Gastrocnemius medialis (tissue), 4 donors: ENCODE results near the gene LONP1.

Source experiments
- CTCF ChIP-seq, 5 experiments: fragments of 450-650 bp in 3 of 5; fragments of 200-600 bp in 2 of 5; sonication (generic) in 2 of 5; IDR thresholded peaks in 4 of 5; conservative IDR thresholded peaks in 1 of 5; 1 replicate in 4 of 5; 2 replicates in 1 of 5; pipeline ENCODE4 v1.5.1; 2016 to 2019; ENCODE audit warnings: antibody characterized with exemption in 5 of 5, mild to moderate bottlenecking in 3 of 5, moderate library complexity in 3 of 5
- POLR2A ChIP-seq, 2 donors: fragments of 450-650 bp; IDR thresholded peaks; one replicate each; pipeline ENCODE4 v1.6.1; 2017; ENCODE audit warnings: antibody characterized with exemption in 2 of 2, mild to moderate bottlenecking in 2 of 2, moderate library complexity in 2 of 2

DNA sequence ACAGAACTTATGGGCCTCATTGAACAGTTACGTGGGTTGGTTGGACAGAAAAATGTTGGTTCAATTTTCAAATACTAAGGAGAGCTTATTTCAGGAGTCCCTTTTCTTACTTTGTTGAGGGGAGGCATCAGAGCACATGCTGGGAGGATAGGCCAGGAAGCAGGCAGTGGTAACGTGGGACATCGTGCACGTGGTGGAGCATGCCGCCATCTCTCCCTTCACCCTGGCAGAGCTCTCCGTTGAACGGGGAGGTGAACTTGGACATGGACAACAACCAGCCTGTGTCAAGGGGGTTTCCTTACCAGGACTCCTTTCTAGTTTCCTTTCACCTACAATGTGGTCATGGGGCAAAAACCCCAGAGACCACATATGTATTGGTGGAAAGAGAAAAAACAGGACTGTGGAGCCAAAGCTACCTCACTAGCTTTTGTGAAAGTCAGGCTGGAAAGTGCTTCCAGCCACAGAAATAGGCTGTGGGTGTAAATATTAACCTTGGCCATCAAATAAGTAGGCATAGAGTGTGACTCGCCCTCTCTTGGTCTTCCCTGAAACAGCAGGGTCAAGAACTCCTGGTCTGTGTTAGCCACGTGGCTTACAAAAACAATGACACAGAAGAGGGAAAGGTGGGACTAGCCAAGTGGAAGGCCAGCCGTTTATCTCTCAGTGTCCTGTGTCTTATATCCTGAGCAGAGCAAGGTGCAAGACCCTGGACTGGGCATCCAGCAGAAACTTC lies 54.0 kb downstream of the LONP1 start:
- no peak for TF ChIP-seq CTCF (IDR thresholded peaks at IDR 0.05 in 4 of 5, conservative IDR thresholded peaks at IDR 0.05 in 1 of 5)
- no peak for TF ChIP-seq POLR2A (IDR thresholded peaks at IDR 0.05)
